ENCODE data around the gene CSF2RB.

DNA sequence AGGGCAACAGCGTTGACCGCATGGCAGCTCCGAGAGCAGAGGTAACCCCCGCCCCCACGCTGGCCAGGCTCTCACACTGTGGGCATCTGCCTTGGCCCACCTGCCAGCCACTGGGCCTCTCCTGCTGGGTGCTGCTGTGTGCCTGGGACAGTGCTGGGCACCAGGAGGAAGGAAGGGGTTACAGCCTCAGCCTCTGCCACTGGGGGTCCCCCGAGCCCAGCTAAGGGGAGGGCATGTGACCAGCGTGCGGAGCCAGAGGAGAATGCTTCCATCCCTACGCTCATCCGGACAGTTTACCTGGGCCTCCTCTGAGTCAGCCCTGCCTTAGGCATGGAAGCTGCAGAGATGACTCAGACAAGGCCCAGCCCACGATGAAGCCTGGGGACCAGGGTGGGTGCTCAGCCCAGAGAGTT, 41.8 kb upstream of the CSF2RB start:
- TF ChIP-seq POLR2A (IDR thresholded peaks at IDR 0.05) = no peak
- TF ChIP-seq, protein P1, sequence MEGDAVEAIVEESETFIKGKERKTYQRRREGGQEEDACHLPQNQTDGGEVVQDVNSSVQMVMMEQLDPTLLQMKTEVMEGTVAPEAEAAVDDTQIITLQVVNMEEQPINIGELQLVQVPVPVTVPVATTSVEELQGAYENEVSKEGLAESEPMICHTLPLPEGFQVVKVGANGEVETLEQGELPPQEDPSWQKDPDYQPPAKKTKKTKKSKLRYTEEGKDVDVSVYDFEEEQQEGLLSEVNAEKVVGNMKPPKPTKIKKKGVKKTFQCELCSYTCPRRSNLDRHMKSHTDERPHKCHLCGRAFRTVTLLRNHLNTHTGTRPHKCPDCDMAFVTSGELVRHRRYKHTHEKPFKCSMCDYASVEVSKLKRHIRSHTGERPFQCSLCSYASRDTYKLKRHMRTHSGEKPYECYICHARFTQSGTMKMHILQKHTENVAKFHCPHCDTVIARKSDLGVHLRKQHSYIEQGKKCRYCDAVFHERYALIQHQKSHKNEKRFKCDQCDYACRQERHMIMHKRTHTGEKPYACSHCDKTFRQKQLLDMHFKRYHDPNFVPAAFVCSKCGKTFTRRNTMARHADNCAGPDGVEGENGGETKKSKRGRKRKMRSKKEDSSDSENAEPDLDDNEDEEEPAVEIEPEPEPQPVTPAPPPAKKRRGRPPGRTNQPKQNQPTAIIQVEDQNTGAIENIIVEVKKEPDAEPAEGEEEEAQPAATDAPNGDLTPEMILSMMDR (IDR thresholded peaks at IDR 0.05) = no peak
